Measurements from ENCODE around the gene MS4A12.

DNA sequence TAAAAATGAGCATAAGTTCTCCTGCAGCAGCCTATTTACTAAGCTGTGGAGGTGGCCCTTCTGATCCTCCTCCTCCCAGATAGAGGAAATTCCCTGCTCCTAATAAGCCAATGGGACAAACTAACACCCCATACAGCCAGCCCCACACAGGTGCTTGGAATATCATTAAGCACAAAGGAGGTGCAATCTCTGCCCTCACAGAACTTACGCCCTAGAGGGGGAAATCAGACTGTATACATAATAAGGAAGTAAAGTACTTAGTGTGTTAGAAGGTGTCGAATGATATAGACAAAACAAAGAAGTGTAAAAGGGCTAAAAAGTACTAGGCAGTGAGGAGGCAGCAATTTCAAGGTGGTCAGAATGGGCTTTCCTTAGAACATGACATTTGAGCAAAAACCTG is 5.8 kb downstream of the MS4A12 start:
- TF ChIP-seq, protein P1, sequence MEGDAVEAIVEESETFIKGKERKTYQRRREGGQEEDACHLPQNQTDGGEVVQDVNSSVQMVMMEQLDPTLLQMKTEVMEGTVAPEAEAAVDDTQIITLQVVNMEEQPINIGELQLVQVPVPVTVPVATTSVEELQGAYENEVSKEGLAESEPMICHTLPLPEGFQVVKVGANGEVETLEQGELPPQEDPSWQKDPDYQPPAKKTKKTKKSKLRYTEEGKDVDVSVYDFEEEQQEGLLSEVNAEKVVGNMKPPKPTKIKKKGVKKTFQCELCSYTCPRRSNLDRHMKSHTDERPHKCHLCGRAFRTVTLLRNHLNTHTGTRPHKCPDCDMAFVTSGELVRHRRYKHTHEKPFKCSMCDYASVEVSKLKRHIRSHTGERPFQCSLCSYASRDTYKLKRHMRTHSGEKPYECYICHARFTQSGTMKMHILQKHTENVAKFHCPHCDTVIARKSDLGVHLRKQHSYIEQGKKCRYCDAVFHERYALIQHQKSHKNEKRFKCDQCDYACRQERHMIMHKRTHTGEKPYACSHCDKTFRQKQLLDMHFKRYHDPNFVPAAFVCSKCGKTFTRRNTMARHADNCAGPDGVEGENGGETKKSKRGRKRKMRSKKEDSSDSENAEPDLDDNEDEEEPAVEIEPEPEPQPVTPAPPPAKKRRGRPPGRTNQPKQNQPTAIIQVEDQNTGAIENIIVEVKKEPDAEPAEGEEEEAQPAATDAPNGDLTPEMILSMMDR (IDR thresholded peaks at IDR 0.05), result no peak
- TF ChIP-seq EP300 (IDR thresholded peaks at IDR 0.05), result no peak
